Measurements from ENCODE around the gene FANCB. TPM values are rescaled to one million over a fixed set of nuclear protein-coding genes. Genes with fewer than 3 reads are reported as not detected.

The FANCB gene
- total and polyA plus RNA-seq, 12 donors: 0.13 to 1.6 (median 0.48) TPM

- Histone ChIP-seq H3K4me3 (peak overlapping the region; percentile 47 to 83 (median 76)), H3K4me1 (peaks cover 0 to 19% (median 6%) of the 10 kb centered on the region in 9 donors), H3K27me3 (no peaks in the 10 kb centered on the region), H3K27ac (peak overlapping the region in 8 of 10 donors; percentile 39 to 91 (median 80)), H3K36me3 (peaks cover 0 to 3% (median 0%) of the 10 kb centered on the region in 9 donors), H3K9me3 (no peaks in the 10 kb centered on the region)
- DNase-seq (no peak), ATAC-seq (no peak)
- TF ChIP-seq CTCF (IDR thresholded peaks at IDR 0.05): no peak
- WGBS, 2 donors: 2 to 3% methylated on average over 8 of the region's 8 CpGs
- intact Hi-C loops (cut with DNase I): loop anchor here in 1 of 10 donors (10.0 kb wide), 1 partner anchor 51 kb away; no protein-coding TSS in a partner anchor
These were observed 794 bp upstream of the FANCB start for GRCh38 chrX:14873676-14874049.

- Histone ChIP-seq H3K27ac (no peak overlapping the region), H3K4me1 (peaks cover 0 to 19% (median 6%) of the 10 kb centered on the region in 9 donors), H3K27me3 (no peaks in the 10 kb centered on the region), H3K4me3 (peak overlapping the region in 9 of 10 donors; percentile 34 to 83 (median 76)), H3K9me3 (peaks cover 0 to 8% (median 0%) of the 10 kb centered on the region in 11 donors), H3K36me3 (no peaks in the 10 kb centered on the region)
- DNase-seq (no peak), ATAC-seq (no peak)
- 13 to 21% methylated on average over 7 of the region's 7 CpGs for WGBS, 2 donors
- TF ChIP-seq CTCF (IDR thresholded peaks at IDR 0.05): no peak
- intact Hi-C loops (cut with DNase I): loop anchor here in 1 of 10 donors (10.0 kb wide), 1 partner anchor 52 kb away; no protein-coding TSS in a partner anchor
These were observed 514 bp downstream of the FANCB start for GRCh38 chrX:14872355-14872754.

GRCh38 chrX:14871767-14872166, 1.1 kb downstream of the FANCB start:
- no peaks in the 10 kb centered on the region for H3K36me3 ChIP-seq
- H3K27me3 ChIP-seq: no peaks in the 10 kb centered on the region
- no peak for DNase-seq
- H3K27ac ChIP-seq: no peak overlapping the region
- WGBS, 2 donors: 72 to 86% methylated on average over 1 of the region's 1 CpG
- no peak overlapping the region for H3K4me3 ChIP-seq
- peaks cover 0 to 13% (median 0%) of the 10 kb centered on the region in 11 donors for H3K9me3 ChIP-seq
- peaks cover 0 to 19% (median 6%) of the 10 kb centered on the region in 9 donors for H3K4me1 ChIP-seq
- intact Hi-C loops (cut with DNase I): loop anchor here in 1 of 10 donors (10.0 kb wide), 1 partner anchor 53 kb away; no protein-coding TSS in a partner anchor
- no peak for ATAC-seq
- TF ChIP-seq CTCF (IDR thresholded peaks at IDR 0.05): no peak

GRCh38 chrX:14865201-14865600, 7.7 kb downstream of the FANCB start:
- Histone ChIP-seq H3K36me3 (no peaks in the 10 kb centered on the region), H3K27ac (no peak overlapping the region), H3K4me3 (no peak overlapping the region), H3K4me1 (no peaks in the 10 kb centered on the region), H3K9me3 (peaks cover 0 to 18% (median 4%) of the 10 kb centered on the region in 11 donors), H3K27me3 (no peaks in the 10 kb centered on the region)
- intact Hi-C loops (cut with DNase I): no loop called here
- no peak for DNase-seq
- ATAC-seq: no peak
- TF ChIP-seq CTCF (IDR thresholded peaks at IDR 0.05): no peak
- 55 to 60% methylated on average over 1 of the region's 1 CpG for WGBS, 2 donors

Measured in heart right ventricle (tissue), 16 donors.